ENCODE data around the gene PITPNC1. TPM values are rescaled to one million over a fixed set of nuclear protein-coding genes. Genes with fewer than 3 reads are reported as not detected.

PITPNC1 gene
- polyA plus RNA-seq, 1 donor from 2014 or later = 18.8 TPM

- H3F3A ChIP-seq (ENCODE audit: insufficient read depth, low read length, poor library complexity, severe bottlenecking) = no peaks in the 10 kb centered on the region
- H3K36me3 ChIP-seq (ENCODE audit: insufficient read depth, low read length) = no peaks in the 10 kb centered on the region
- TF ChIP-seq EP300 (conservative IDR thresholded peaks at IDR 0.05; ENCODE audit: poor library complexity, severe bottlenecking) = no peak
- no peak for TF ChIP-seq REST (IDR thresholded peaks at IDR 0.05; ENCODE audit: borderline replicate concordance)
- no peak for TF ChIP-seq TAF1 (IDR thresholded peaks at IDR 0.05; ENCODE audit: low read depth)
- TF ChIP-seq MXI1 (conservative IDR thresholded peaks at IDR 0.05; ENCODE audit: poor library complexity, severe bottlenecking) = no peak
- TF ChIP-seq SMC3 (conservative IDR thresholded peaks at IDR 0.05; ENCODE audit: poor library complexity) = no peak
- TF ChIP-seq POLR2AphosphoS5 (IDR thresholded peaks at IDR 0.05) = no peak
- no peak for TF ChIP-seq EZH2 (IDR thresholded peaks at IDR 0.05; ENCODE audit: borderline replicate concordance, insufficient read depth, low read length, poor library complexity, severe bottlenecking)
- no peak for TF ChIP-seq RAD21 (conservative IDR thresholded peaks at IDR 0.05)
- TF ChIP-seq CTCF (IDR thresholded peaks at IDR 0.05; ENCODE audit: poor library complexity, severe bottlenecking) = no peak
- H3K27me3 ChIP-seq (ENCODE audit: insufficient read depth, low read depth, low read length) = no peaks in the 10 kb centered on the region
- H3K27ac ChIP-seq (ENCODE audit: low read length) = no peak overlapping the region
- no peak overlapping the region for H3K4me3 ChIP-seq (ENCODE audit: low read length)
- H4K20me1 ChIP-seq (ENCODE audit: insufficient read depth) = no peaks in the 10 kb centered on the region
- H2AFZ ChIP-seq (ENCODE audit: low read depth, low read length) = no peak overlapping the region
- no peaks in the 10 kb centered on the region for H3K79me2 ChIP-seq (replicated peaks; ENCODE audit: insufficient read depth, low read length)
- no peak overlapping the region for H3K4me2 ChIP-seq (ENCODE audit: low read length)
- no peaks in the 10 kb centered on the region for H3K9me3 ChIP-seq (ENCODE audit: low read length)
- no peak overlapping the region for H3K9ac ChIP-seq (ENCODE audit: low read length)
- H3K9me2 ChIP-seq (ENCODE audit: insufficient read depth, low read length) = no peaks in the 10 kb centered on the region
Measured at GRCh38 chr17:67712375-67712774, 335.3 kb downstream of the PITPNC1 start.

GRCh38 chr17:67713169-67713568 lies 336.1 kb downstream of the PITPNC1 start:
- Histone ChIP-seq H3K9ac (ENCODE audit: low read length) (no peak overlapping the region), H2AFZ (ENCODE audit: low read depth, low read length) (no peak overlapping the region), H3K36me3 (ENCODE audit: insufficient read depth, low read length) (no peaks in the 10 kb centered on the region), H3K4me3 (ENCODE audit: low read length) (no peak overlapping the region), H4K20me1 (ENCODE audit: insufficient read depth) (no peaks in the 10 kb centered on the region), H3K27ac (ENCODE audit: low read length) (no peak overlapping the region), H3K9me3 (ENCODE audit: low read length) (no peaks in the 10 kb centered on the region), H3K9me2 (ENCODE audit: insufficient read depth, low read length) (no peaks in the 10 kb centered on the region), H3K27me3 (ENCODE audit: insufficient read depth, low read depth, low read length) (no peaks in the 10 kb centered on the region), H3K79me2 (replicated peaks; ENCODE audit: insufficient read depth, low read length) (no peaks in the 10 kb centered on the region), H3K4me2 (ENCODE audit: low read length) (no peak overlapping the region), H3F3A (ENCODE audit: insufficient read depth, low read length, poor library complexity, severe bottlenecking) (peaks cover 3% of the 10 kb centered on the region)
- no peak for TF ChIP-seq EP300 (conservative IDR thresholded peaks at IDR 0.05; ENCODE audit: poor library complexity, severe bottlenecking)
- TF ChIP-seq RAD21 (conservative IDR thresholded peaks at IDR 0.05) = no peak
- TF ChIP-seq CTCF (IDR thresholded peaks at IDR 0.05; ENCODE audit: poor library complexity, severe bottlenecking) = no peak
- no peak for TF ChIP-seq TAF1 (IDR thresholded peaks at IDR 0.05; ENCODE audit: low read depth)
- no peak for TF ChIP-seq POLR2AphosphoS5 (IDR thresholded peaks at IDR 0.05)
- no peak for TF ChIP-seq EZH2 (IDR thresholded peaks at IDR 0.05; ENCODE audit: borderline replicate concordance, insufficient read depth, low read length, poor library complexity, severe bottlenecking)
- no peak for TF ChIP-seq MXI1 (conservative IDR thresholded peaks at IDR 0.05; ENCODE audit: poor library complexity, severe bottlenecking)
- TF ChIP-seq REST (IDR thresholded peaks at IDR 0.05; ENCODE audit: borderline replicate concordance) = no peak
- TF ChIP-seq SMC3 (conservative IDR thresholded peaks at IDR 0.05; ENCODE audit: poor library complexity) = no peak

Measured in neural cell (in vitro differentiated cells).